ENCODE results near the gene TCFL5.
"Not testable (repeated sequence)": the region's sequence is repeated elsewhere in the genome, so short reads cannot be mapped to it uniquely, and the experiment has no call there.

- TF ChIP-seq, protein P1, sequence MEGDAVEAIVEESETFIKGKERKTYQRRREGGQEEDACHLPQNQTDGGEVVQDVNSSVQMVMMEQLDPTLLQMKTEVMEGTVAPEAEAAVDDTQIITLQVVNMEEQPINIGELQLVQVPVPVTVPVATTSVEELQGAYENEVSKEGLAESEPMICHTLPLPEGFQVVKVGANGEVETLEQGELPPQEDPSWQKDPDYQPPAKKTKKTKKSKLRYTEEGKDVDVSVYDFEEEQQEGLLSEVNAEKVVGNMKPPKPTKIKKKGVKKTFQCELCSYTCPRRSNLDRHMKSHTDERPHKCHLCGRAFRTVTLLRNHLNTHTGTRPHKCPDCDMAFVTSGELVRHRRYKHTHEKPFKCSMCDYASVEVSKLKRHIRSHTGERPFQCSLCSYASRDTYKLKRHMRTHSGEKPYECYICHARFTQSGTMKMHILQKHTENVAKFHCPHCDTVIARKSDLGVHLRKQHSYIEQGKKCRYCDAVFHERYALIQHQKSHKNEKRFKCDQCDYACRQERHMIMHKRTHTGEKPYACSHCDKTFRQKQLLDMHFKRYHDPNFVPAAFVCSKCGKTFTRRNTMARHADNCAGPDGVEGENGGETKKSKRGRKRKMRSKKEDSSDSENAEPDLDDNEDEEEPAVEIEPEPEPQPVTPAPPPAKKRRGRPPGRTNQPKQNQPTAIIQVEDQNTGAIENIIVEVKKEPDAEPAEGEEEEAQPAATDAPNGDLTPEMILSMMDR (IDR thresholded peaks at IDR 0.05) = peak in 1 of 2 donors; percentile 58
- TF ChIP-seq EP300, POLR2AphosphoS5 (IDR thresholded peaks at IDR 0.05): not testable (repeated sequence)
These were observed 12.0 kb upstream of the TCFL5 start for GRCh38 chr20:62873681-62874031.
